Mucosa of rectum (tissue), 2 donors: ENCODE results near the gene GADD45A.

ENCODE experiments used
- H3K27ac ChIP-seq, 2 donors: one replicate each; pipeline ENCODE4 v1.7.0; 2013; ENCODE audit warnings: inconsistent platforms in 2 of 2, low read depth in 2 of 2, low read length in 2 of 2
- H3K27me3 ChIP-seq, 2 donors: one replicate each; pipeline ENCODE4 v1.7.0; 2013; ENCODE audit warnings: low read length in 2 of 2; ENCODE audit not compliant: control insufficient read depth in 2 of 2, insufficient read depth in 2 of 2
- H3K36me3 ChIP-seq, 2 donors: one replicate each; pipeline ENCODE4 v1.7.0; 2013; ENCODE audit warnings: low read length in 2 of 2; ENCODE audit not compliant: control insufficient read depth in 2 of 2, insufficient read depth in 2 of 2
- H3K4me1 ChIP-seq, 2 donors: one replicate each; pipeline ENCODE4 v1.7.0; 2013; ENCODE audit warnings: low read length in 2 of 2, mild to moderate bottlenecking in 1 of 2; ENCODE audit not compliant: control insufficient read depth in 2 of 2, insufficient read depth in 2 of 2
- H3K4me3 ChIP-seq, 2 donors: one replicate each; pipeline ENCODE4 v1.7.0; 2013; ENCODE audit warnings: low read length in 2 of 2
- H3K9ac ChIP-seq, 2 donors: one replicate each; pipeline ENCODE4 v1.7.0; 2013; ENCODE audit warnings: low read length in 2 of 2, low read depth in 1 of 2, mild to moderate bottlenecking in 1 of 2
- H3K9me3 ChIP-seq, 2 donors: one replicate each; pipeline ENCODE4 v1.7.0; 2013; ENCODE audit warnings: low read length in 2 of 2; ENCODE audit not compliant: control insufficient read depth in 2 of 2
- donor health status: healthy.
- donor health status: Normal muscosa, but diverticular disease.

The GADD45A gene

DNA sequence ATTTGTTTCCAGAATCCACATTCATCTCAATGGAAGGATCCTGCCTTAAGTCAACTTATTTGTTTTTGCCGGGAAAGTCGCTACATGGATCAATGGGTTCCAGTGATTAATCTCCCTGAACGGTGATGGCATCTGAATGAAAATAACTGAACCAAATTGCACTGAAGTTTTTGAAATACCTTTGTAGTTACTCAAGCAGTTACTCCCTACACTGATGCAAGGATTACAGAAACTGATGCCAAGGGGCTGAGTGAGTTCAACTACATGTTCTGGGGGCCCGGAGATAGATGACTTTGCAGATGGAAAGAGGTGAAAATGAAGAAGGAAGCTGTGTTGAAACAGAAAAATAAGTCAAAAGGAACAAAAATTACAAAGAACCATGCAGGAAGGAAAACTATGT lies 2.6 kb downstream of the GADD45A start:
- Histone ChIP-seq H3K27me3 (no peaks in the 10 kb centered on the region), H3K36me3 (peaks cover 12 to 17% of the 10 kb centered on the region in 2 donors), H3K9me3 (no peaks in the 10 kb centered on the region), H3K4me1 (peaks cover 18 to 31% of the 10 kb centered on the region in 2 donors), H3K27ac (no peak overlapping the region), H3K4me3 (peak overlapping the region in 1 of 2 donors; percentile 4), H3K9ac (no peak overlapping the region)

DNA sequence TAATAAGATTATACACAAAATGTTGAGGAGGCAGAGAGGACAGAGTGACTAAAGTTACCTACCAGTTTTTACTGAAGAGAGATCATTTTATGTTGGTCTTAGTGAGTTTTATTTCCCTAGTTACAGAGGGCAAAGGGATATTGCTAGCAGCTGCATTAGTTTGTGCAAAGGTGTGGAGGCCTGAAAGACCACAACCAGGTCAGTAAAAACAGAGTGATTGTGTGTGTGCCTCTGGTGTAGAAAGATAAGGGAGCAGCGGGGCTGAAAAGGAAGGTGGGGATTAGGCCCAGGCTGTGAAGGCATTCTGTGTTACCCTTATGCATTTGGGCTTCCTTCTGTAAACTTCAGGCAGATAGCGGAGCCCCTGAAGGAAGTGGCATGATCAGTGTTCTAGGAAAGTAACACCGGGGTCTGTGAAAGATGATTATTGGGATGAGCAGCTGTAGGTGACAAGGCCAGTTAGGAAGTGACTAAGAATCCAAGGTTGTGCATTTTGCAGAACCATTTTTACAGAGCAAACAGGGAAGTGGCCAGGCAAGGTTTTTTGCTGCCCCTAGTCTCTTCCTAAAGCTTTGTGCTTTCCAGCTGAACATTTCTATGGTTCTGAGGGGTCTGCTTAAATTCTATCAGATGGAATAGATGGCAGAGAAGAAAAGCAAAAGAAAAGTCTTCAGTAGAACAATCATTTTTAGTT lies 3.7 kb downstream of the GADD45A start:
- Histone ChIP-seq H3K9me3 (no peaks in the 10 kb centered on the region), H3K9ac (no peak overlapping the region), H3K4me1 (peaks cover 18 to 25% of the 10 kb centered on the region in 2 donors), H3K4me3 (no peak overlapping the region), H3K27ac (no peak overlapping the region), H3K27me3 (no peaks in the 10 kb centered on the region), H3K36me3 (peaks cover 12 to 17% of the 10 kb centered on the region in 2 donors)

DNA sequence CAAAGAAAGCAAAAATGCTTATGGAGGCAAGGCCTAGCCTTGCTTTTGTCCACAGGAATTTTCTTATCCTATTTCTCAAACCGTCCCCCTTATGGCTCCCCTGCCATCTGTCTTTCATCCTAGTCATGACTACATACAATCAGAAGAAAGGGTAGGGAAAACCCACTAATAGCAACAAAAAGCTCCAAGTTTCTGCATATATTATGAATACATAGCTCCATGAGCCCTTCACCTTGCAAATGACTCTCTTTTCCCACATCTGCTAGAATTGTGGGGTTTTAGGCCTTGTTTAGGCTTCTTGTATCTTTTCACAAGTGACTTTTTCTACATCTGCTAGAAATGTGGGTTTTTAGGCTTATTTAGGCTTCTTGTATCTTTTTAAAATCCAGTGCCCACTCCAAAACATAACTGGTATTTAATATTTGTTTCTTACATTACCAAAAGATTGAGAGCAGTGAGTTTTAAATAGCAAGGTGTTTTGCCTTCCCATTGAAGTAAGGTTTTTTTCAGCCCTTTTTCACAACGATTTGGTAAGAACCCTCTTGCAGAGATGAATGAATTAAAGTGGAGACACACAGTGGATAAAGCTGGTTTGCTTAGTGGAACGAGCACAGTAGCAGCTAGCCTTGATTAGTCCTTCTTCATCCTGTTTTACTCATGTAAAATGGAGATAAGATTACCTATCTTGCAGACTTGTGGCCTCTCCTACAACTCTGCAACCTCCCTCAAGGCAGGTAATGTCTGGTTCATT lies 4.4 kb downstream of the GADD45A start:
- no peak overlapping the region for H3K9ac ChIP-seq
- H3K27ac ChIP-seq, result no peak overlapping the region
- peaks cover 12 to 17% of the 10 kb centered on the region in 2 donors for H3K36me3 ChIP-seq
- no peak overlapping the region for H3K4me3 ChIP-seq
- no peaks in the 10 kb centered on the region for H3K27me3 ChIP-seq
- peaks cover 12 to 18% of the 10 kb centered on the region in 2 donors for H3K4me1 ChIP-seq
- no peaks in the 10 kb centered on the region for H3K9me3 ChIP-seq

DNA sequence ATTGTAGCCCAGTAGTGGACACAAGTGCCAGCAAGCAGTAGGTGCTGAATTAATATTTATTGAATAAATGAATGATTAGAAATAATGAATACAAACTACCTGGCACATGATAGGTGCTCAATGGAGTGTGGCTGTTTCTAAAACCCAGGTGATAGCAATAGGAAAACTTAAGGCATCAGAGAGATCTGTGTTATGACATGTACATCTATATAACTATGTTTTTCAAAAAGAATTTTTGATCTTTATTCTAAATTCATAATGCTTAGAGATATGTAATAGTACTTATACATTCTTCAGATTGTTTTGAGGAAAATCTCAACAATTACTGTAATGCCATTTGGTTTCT lies 5.0 kb downstream of the GADD45A start:
- Histone ChIP-seq H3K4me3 (no peak overlapping the region), H3K27ac (no peak overlapping the region), H3K9ac (no peak overlapping the region), H3K27me3 (no peaks in the 10 kb centered on the region), H3K36me3 (peaks cover 12 to 17% of the 10 kb centered on the region in 2 donors), H3K9me3 (no peaks in the 10 kb centered on the region), H3K4me1 (peaks cover 9 to 15% of the 10 kb centered on the region in 2 donors)

DNA sequence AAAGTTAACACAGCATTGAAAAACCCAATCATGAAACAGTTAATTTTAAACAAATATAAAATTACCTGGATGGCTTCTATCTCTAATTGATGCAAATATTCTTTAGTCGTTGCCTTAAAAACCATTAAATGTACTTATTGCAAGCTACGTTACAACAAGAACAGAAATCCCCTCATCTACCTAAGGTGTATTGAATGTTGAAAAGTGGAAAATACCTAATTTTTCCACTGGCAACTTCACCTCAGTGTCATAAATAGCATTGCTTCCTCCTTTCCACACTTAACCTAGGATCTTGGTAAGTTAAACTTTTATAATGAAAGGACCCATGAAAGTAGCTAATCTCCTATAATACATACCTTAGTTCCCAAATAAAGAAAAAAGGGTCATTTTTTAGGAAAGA lies 5.4 kb downstream of the GADD45A start:
- no peak overlapping the region for H3K4me3 ChIP-seq
- H3K36me3 ChIP-seq, result peaks cover 12 to 17% of the 10 kb centered on the region in 2 donors
- H3K27ac ChIP-seq, result no peak overlapping the region
- H3K4me1 ChIP-seq, result peaks cover 9 to 15% of the 10 kb centered on the region in 2 donors
- no peaks in the 10 kb centered on the region for H3K27me3 ChIP-seq
- H3K9ac ChIP-seq, result no peak overlapping the region
- no peaks in the 10 kb centered on the region for H3K9me3 ChIP-seq

DNA sequence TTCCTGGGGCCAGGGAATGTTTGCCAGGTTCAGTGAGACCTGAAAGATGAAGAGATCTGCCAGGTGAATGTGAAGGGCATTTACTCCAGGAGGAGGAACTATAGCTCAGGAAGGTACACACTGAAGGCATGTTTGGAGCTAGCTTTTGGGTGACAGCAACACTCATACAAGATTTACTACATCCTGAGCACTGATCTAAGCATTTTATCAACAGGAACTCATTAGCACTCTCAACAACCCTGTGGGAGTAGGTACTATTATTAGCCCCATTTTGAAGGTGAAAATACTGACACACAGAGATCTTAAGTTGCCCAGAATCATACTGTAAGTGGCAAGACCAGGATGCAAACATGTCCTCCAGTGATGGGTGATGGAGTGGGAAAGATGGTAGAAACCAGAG lies 6.7 kb downstream of the GADD45A start:
- H3K27me3 ChIP-seq, result no peaks in the 10 kb centered on the region
- H3K4me3 ChIP-seq, result no peak overlapping the region
- H3K36me3 ChIP-seq, result peaks cover 12 to 17% of the 10 kb centered on the region in 2 donors
- no peaks in the 10 kb centered on the region for H3K9me3 ChIP-seq
- H3K27ac ChIP-seq, result no peak overlapping the region
- peaks cover 4 to 15% of the 10 kb centered on the region in 2 donors for H3K4me1 ChIP-seq
- no peak overlapping the region for H3K9ac ChIP-seq

DNA sequence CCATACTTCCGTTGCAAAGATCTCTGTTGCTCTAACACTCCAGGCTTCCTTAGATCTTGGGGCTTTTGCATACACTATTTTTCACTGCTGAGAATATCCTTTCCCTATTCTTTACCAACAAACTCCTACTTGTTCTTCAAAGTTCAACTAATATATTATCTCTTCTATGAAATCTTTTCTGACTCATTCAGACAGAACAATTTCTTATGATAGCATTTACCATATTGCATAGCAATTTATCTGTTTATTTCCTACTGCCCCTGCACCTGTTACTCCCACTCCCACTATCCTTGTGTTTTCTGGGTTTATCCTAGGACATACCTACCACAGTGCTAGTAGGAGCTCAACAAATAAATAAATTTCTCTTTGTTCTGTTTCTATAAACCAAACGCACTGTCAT lies 11.0 kb downstream of the GADD45A start:
- Histone ChIP-seq H3K36me3 (no peaks in the 10 kb centered on the region), H3K9me3 (no peaks in the 10 kb centered on the region), H3K27ac (no peak overlapping the region), H3K27me3 (no peaks in the 10 kb centered on the region), H3K9ac (no peak overlapping the region), H3K4me1 (no peaks in the 10 kb centered on the region), H3K4me3 (no peak overlapping the region)

DNA sequence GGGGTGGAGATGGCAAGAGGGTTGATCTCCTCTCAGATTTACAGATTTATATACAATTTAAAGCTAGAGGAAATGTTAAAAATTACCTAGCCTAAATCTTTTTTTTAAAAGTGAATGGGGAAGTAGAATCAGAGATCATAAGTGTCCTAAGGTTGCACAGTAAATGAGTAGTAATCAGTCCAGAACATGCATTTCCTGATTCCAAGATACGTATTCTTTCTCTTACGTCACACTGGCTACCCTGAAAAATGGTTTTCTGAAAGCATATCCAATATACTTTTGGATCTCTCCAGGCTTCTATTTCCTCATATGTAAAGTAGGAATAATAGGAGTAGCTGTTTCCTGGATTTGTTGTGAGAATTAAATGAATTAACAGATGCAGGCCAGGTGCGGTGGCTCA lies 11.7 kb downstream of the GADD45A start:
- no peaks in the 10 kb centered on the region for H3K27me3 ChIP-seq
- H3K9ac ChIP-seq, result no peak overlapping the region
- no peak overlapping the region for H3K27ac ChIP-seq
- no peak overlapping the region for H3K4me3 ChIP-seq
- H3K4me1 ChIP-seq, result no peaks in the 10 kb centered on the region
- no peaks in the 10 kb centered on the region for H3K36me3 ChIP-seq
- H3K9me3 ChIP-seq, result no peaks in the 10 kb centered on the region

DNA sequence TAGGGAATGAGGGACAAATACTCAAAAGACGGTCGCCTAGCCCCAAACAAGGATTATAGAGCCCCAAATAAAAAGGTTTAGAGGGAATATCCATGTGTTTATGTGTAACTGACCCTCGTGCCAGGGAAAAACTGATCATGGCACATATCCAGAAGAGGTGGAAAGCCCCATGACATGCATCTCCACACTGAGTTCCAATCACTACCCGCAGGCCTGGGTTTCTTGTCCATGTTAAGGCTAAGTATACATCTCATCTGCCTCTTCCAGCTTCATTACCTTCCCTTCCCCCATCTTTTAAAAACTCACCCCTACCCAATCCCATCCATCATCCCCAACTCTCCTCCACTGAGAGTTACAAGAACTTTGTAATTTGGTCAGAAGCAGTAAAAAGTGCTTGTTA lies 15.2 kb downstream of the GADD45A start:
- Histone ChIP-seq H3K27me3 (no peaks in the 10 kb centered on the region), H3K27ac (no peak overlapping the region), H3K4me1 (no peaks in the 10 kb centered on the region), H3K4me3 (no peak overlapping the region), H3K36me3 (peaks cover 7 to 8% of the 10 kb centered on the region in 2 donors), H3K9me3 (no peaks in the 10 kb centered on the region), H3K9ac (no peak overlapping the region)

DNA sequence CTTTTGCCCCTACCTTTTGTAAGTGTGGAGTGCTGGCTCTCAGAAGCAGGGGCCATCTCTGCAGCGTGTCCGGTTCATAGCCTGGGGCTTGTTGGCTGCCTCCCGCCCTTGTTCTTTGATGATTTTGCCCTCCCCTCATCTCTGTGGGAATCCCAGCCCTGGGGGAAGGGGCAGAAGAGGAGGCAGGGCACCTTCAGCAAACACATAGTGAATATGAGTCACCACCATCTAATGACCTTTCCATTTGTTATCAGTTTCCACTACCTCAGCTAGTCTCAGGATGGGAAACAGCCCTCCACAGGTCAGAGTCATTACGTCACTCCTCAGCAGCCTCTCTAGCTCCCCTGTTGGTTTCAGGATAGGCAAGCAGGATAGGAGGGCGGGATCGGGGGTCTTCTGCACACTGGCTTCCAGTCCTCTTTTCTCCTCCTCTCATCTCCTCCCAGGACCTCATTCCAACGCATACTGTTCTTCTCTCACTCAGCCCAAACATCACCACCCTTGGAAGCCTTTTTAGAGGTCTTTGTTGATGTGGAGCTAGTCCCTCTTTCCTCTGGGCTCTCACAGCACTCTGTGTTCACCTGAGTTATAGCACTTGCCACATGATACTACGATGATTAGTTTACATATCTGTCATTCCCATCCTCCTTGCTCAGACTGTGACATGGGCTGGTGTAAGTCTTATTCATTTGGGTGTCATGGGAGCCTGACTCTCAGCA lies 15.8 kb downstream of the GADD45A start:
- Histone ChIP-seq H3K4me1 (no peaks in the 10 kb centered on the region), H3K9me3 (no peaks in the 10 kb centered on the region), H3K36me3 (peaks cover 7 to 8% of the 10 kb centered on the region in 2 donors), H3K9ac (no peak overlapping the region), H3K27me3 (no peaks in the 10 kb centered on the region), H3K27ac (no peak overlapping the region), H3K4me3 (no peak overlapping the region)
